Neural progenitor cell (in vitro differentiated cells): ENCODE data around the gene GNS.

Source experiments
- EZH2phosphoT487 ChIP-seq: fragments of 200-600 bp; sonication (generic); IDR thresholded peaks from 2 replicates; pipeline ENCODE4 v1.6.1; 2017; ENCODE audit warnings: antibody characterized with exemption
- TF ChIP-seq, protein P1 (sequence below): fragments of 200-600 bp; sonication (generic); IDR thresholded peaks from 2 replicates; pipeline ENCODE4 v1.5.1; 2017; ENCODE audit warnings: antibody characterized with exemption, mild to moderate bottlenecking

DNA sequence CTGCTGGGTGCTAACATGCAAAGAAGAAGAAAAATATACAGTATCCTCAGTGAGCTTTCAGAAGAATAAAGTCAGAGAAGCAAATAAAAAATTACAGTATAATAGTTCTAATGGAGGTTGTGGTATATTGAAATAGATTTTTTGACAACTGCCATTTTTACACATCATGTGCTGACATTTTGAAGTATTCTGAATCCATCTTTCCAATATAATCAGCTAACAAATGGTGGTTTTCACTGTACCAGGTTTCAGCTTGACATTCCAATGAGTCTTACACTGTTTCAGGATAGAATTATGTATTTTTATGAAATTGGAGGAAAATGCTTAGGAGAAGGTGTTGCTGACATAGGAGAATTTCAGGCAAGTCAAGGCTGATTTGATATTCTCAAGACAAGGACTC is 39.0 kb upstream of the GNS start:
- TF ChIP-seq, protein P1, sequence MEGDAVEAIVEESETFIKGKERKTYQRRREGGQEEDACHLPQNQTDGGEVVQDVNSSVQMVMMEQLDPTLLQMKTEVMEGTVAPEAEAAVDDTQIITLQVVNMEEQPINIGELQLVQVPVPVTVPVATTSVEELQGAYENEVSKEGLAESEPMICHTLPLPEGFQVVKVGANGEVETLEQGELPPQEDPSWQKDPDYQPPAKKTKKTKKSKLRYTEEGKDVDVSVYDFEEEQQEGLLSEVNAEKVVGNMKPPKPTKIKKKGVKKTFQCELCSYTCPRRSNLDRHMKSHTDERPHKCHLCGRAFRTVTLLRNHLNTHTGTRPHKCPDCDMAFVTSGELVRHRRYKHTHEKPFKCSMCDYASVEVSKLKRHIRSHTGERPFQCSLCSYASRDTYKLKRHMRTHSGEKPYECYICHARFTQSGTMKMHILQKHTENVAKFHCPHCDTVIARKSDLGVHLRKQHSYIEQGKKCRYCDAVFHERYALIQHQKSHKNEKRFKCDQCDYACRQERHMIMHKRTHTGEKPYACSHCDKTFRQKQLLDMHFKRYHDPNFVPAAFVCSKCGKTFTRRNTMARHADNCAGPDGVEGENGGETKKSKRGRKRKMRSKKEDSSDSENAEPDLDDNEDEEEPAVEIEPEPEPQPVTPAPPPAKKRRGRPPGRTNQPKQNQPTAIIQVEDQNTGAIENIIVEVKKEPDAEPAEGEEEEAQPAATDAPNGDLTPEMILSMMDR, result no peak
- no peak for TF ChIP-seq EZH2phosphoT487
